Activated B cell treated with CpG ODN at 0.5 μM for 24 hours (primary cell): Measurements from ENCODE around the gene FLNB. TPM values are rescaled to one million over a fixed set of nuclear protein-coding genes. Genes with fewer than 3 reads are reported as not detected.
A peak's percentile ranks its signal among the peaks of the same experiment; 100 is the strongest.

ENCODE experiments used
- ATAC-seq: fragments of 200-7000 bp; cut with Tn5 transposase; one replicate; pipeline ENCODE4 v1.10.0; 2021; ENCODE audit warnings: low read depth, mild to moderate bottlenecking, moderate library complexity
- CTCF ChIA-PET: fragments of 350-600 bp; sonication (Branson Sonifier 250); formaldehyde crosslinking; loops from one replicate; lab custom pipeline; 2021; ENCODE audit warnings: antibody characterized with exemption; lab: Charles Lee
- POLR2A ChIA-PET: fragments of 350-600 bp; sonication (Branson Sonifier 250); formaldehyde crosslinking; loops from one replicate; lab custom pipeline; 2021; ENCODE audit warnings: antibody characterized with exemption; lab: Charles Lee
- DNase-seq: peaks from one replicate; pipeline ENCODE4 v3.0.0; 2022
- H3K27ac Mint-ChIP-seq: one replicate; pipeline ENCODE4 v1.8.0; 2020; ENCODE audit warnings: mixed read lengths
- H3K27me3 Mint-ChIP-seq: one replicate; pipeline ENCODE4 v1.8.0; 2021; ENCODE audit warnings: mixed read lengths
- H3K36me3 Mint-ChIP-seq: one replicate; pipeline ENCODE4 v1.8.0; 2021; ENCODE audit warnings: low read depth, mixed read lengths
- H3K4me1 Mint-ChIP-seq: one replicate; pipeline ENCODE4 v1.8.0; 2021; ENCODE audit warnings: mixed read lengths
- H3K4me3 Mint-ChIP-seq: one replicate; pipeline ENCODE4 v1.8.0; 2020; ENCODE audit warnings: mild to moderate bottlenecking, mixed read lengths
- H3K9me3 Mint-ChIP-seq: one replicate; pipeline ENCODE4 v1.8.0; 2020; ENCODE audit warnings: mixed read lengths
- intact Hi-C: fragments of 100-400 bp; cut with micrococcal nuclease; formaldehyde crosslinking; loops from one replicate; pipeline ENCODE4 v1.15.1; 2024
- total RNA-seq: library from RNA; stranded (reverse); gene quantifications from 2 replicates; pipeline ENCODE4 v1.2.3, GENCODE V29; 2022
- TF ChIP-seq, protein P1 (sequence below): fragments of 200-600 bp; IDR thresholded peaks from one replicate; pipeline ENCODE4 v1.8.0; 2022; ENCODE audit warnings: antibody characterized with exemption, mild to moderate bottlenecking

FLNB gene
- total RNA-seq, 1 donor from 2014 or later: 16.7 TPM

DNA sequence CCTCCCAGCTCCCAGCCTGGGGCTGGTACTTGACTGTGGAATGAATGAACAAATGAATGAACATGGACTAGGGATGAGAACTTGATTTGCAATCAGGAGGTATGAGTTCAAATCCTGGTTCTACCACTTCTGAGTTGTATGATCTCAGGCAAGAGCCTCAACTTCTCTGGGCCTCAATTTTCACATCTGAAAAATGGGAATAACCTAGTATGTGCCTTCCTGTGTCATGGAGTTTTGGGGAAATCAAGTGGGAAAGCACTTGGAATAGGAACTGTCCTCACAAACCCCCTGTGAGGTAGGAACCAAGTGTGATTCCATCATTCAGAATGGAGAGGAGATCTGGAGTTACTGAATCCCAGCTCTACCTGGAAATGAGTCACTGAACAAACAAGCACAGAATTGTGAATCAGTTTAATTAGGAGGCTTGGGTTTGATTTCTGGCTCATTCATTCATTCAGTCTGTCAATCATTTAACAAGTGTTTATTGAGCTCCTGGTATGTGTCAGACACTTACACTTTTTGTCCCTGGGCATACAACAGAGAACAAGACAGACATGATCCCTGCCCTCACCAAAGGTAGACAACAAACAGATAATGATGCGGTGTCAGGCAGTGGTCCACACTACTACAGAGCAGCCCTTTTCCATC is 172.8 kb downstream of the FLNB start:
- no peaks in the 10 kb centered on the region for H3K27me3 Mint-ChIP-seq
- CTCF ChIA-PET: interaction anchor here (0.7 to 0.9 kb wide), 2 partner anchors 126 to 449 kb away, joined by 3 to 5 read pairs; partner anchors contain the start of genes HTD2 and RPP14
- ATAC-seq: no peak
- intact Hi-C loops: no loop called here
- peak overlapping the region; percentile 43 for H3K27ac Mint-ChIP-seq
- H3K4me1 Mint-ChIP-seq: peaks cover 24% of the 10 kb centered on the region
- no peaks in the 10 kb centered on the region for H3K9me3 Mint-ChIP-seq
- no peak for DNase-seq
- H3K36me3 Mint-ChIP-seq: no peaks in the 10 kb centered on the region
- POLR2A ChIA-PET: no interaction called here
- TF ChIP-seq, protein P1, sequence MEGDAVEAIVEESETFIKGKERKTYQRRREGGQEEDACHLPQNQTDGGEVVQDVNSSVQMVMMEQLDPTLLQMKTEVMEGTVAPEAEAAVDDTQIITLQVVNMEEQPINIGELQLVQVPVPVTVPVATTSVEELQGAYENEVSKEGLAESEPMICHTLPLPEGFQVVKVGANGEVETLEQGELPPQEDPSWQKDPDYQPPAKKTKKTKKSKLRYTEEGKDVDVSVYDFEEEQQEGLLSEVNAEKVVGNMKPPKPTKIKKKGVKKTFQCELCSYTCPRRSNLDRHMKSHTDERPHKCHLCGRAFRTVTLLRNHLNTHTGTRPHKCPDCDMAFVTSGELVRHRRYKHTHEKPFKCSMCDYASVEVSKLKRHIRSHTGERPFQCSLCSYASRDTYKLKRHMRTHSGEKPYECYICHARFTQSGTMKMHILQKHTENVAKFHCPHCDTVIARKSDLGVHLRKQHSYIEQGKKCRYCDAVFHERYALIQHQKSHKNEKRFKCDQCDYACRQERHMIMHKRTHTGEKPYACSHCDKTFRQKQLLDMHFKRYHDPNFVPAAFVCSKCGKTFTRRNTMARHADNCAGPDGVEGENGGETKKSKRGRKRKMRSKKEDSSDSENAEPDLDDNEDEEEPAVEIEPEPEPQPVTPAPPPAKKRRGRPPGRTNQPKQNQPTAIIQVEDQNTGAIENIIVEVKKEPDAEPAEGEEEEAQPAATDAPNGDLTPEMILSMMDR: no peak
- no peak overlapping the region for H3K4me3 Mint-ChIP-seq

- TF ChIP-seq, protein P1: no peak
- DNase-seq (no peak), ATAC-seq (no peak)
- H3K36me3 Mint-ChIP-seq: no peaks in the 10 kb centered on the region
- no peaks in the 10 kb centered on the region for H3K27me3 Mint-ChIP-seq
- no peaks in the 10 kb centered on the region for H3K9me3 Mint-ChIP-seq
- CTCF ChIA-PET: interaction anchor here (1.1 to 10.9 kb wide), 2 partner anchors 116 to 124 kb away, joined by 3 to 167 read pairs; no protein-coding TSS in a partner anchor
- POLR2A ChIA-PET: no interaction called here
- H3K27ac Mint-ChIP-seq: no peak overlapping the region
- intact Hi-C loops: no loop called here
- H3K4me3 Mint-ChIP-seq: no peak overlapping the region
- peaks cover 22% of the 10 kb centered on the region for H3K4me1 Mint-ChIP-seq
Measured at GRCh38 chr3:58183221-58183620, 175.0 kb downstream of the FLNB start.

GRCh38 chr3:58183891-58184290 is 175.7 kb downstream of the FLNB start:
- ATAC-seq (no peak), DNase-seq (no peak)
- peaks cover 18% of the 10 kb centered on the region for H3K4me1 Mint-ChIP-seq
- ChIA-PET CTCF (interaction anchor here (1.1 to 10.9 kb wide), 2 partner anchors 115 to 123 kb away, joined by 3 to 167 read pairs; no protein-coding TSS in a partner anchor), POLR2A (no interaction called here)
- no peak overlapping the region for H3K4me3 Mint-ChIP-seq
- no peak overlapping the region for H3K27ac Mint-ChIP-seq
- H3K9me3 Mint-ChIP-seq: no peaks in the 10 kb centered on the region
- H3K27me3 Mint-ChIP-seq: no peaks in the 10 kb centered on the region
- no peaks in the 10 kb centered on the region for H3K36me3 Mint-ChIP-seq
- TF ChIP-seq, protein P1: no peak
- intact Hi-C loops: no loop called here

- no peaks in the 10 kb centered on the region for H3K36me3 Mint-ChIP-seq
- ChIA-PET CTCF (interaction anchor here (1.3 to 10.9 kb wide), 3 partner anchors 33 to 115 kb away, joined by 3 to 167 read pairs (median 14); no protein-coding TSS in a partner anchor), POLR2A (no interaction called here)
- TF ChIP-seq, protein P1: no peak
- no peaks in the 10 kb centered on the region for H3K27me3 Mint-ChIP-seq
- peaks cover 15% of the 10 kb centered on the region for H3K4me1 Mint-ChIP-seq
- no peaks in the 10 kb centered on the region for H3K9me3 Mint-ChIP-seq
- ATAC-seq (no peak), DNase-seq (no peak)
- H3K27ac Mint-ChIP-seq: no peak overlapping the region
- intact Hi-C loops: no loop called here
- H3K4me3 Mint-ChIP-seq: no peak overlapping the region
Measured at GRCh38 chr3:58184309-58184981, 176.2 kb downstream of the FLNB start.

DNA sequence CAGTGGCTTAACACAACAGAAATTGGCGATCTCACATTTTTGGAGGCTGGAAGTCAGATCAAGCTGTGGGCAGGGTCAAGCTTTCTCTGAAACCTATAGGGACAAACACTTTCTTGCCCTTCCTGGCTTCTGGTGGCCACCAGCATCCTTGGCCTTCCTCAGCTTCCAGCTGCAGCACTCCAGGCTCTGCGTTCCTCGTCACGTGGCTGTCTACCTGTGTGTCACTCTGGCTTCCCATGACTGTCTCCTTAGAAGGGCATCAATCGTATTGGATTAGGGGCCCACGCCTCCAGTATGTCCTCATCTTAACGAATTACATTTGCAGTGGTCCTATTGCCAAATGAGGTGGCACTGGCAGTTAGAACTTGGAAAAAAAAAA is 176.7 kb downstream of the FLNB start:
- Mint-ChIP-seq H3K36me3 (no peaks in the 10 kb centered on the region), H3K4me3 (no peak overlapping the region), H3K9me3 (no peaks in the 10 kb centered on the region), H3K27me3 (no peaks in the 10 kb centered on the region), H3K27ac (no peak overlapping the region), H3K4me1 (peaks cover 15% of the 10 kb centered on the region)
- ChIA-PET CTCF (interaction anchor here (0.7 to 10.9 kb wide), 4 partner anchors 32 to 114 kb away, joined by 3 to 167 read pairs (median 8); no protein-coding TSS in a partner anchor), POLR2A (no interaction called here)
- ATAC-seq: no peak
- intact Hi-C loops: no loop called here
- DNase-seq: no peak
- TF ChIP-seq, protein P1: no peak
